GM12878 (cell line): ENCODE data around the gene F12.

Source experiments
- CTCF ChIP-seq, 3 experiments: IDR thresholded peaks in 2 of 3; conservative IDR thresholded peaks in 1 of 3; 2 replicates each; pipeline ENCODE4 v1.5.1; 2011; ENCODE audit warnings: low read depth in 3 of 3, low read length in 3 of 3, mild to moderate bottlenecking in 3 of 3, control low read depth in 2 of 3, moderate library complexity in 2 of 3, inconsistent platforms in 1 of 3, mixed read lengths in 1 of 3; ENCODE audit not compliant: control insufficient read depth in 2 of 3, insufficient read depth in 1 of 3; ENCODE audit errors: extremely low read depth in 1 of 3
- DPF2 ChIP-seq: fragments of 450-650 bp; IDR thresholded peaks from 2 replicates; pipeline ENCODE4 v1.6.1; 2017; ENCODE audit warnings: mild to moderate bottlenecking
- EP300 ChIP-seq, 2 experiments: fragments of 150-350 bp in 1 of 2; IDR thresholded peaks; 2 replicates each; pipeline ENCODE4 v1.6.1; 2011 to 2012; ENCODE audit warnings: low read depth in 2 of 2, low read length in 2 of 2, borderline replicate concordance in 1 of 2, improper control_type of control experiment in 1 of 2, inconsistent platforms in 1 of 2; ENCODE audit not compliant: control insufficient read depth in 1 of 2
- FOS ChIP-seq: IDR thresholded peaks from 3 replicates; pipeline ENCODE4 v1.6.1; 2011; ENCODE audit warnings: borderline replicate concordance; ENCODE audit not compliant: insufficient read length; ENCODE audit errors: extremely low read depth
- JUNB ChIP-seq: IDR thresholded peaks from 2 replicates; pipeline ENCODE4 v1.6.1; 2016; ENCODE audit warnings: antibody characterized with exemption, mild to moderate bottlenecking
- JUND ChIP-seq: IDR thresholded peaks from 2 replicates; pipeline ENCODE4 v1.6.1; 2012; ENCODE audit warnings: low read depth, mild to moderate bottlenecking, low read length, improper control_type of control experiment, moderate library complexity
- MXI1 ChIP-seq: fragments of 150-350 bp; IDR thresholded peaks from 2 replicates; pipeline ENCODE4 v1.6.1; 2011; ENCODE audit warnings: low read depth, mild to moderate bottlenecking, inconsistent platforms, low read length, improper control_type of control experiment
- NFYB ChIP-seq: IDR thresholded peaks from 2 replicates; pipeline ENCODE4 v1.6.1; 2011; ENCODE audit warnings: low read depth, mild to moderate bottlenecking, low read length, improper control_type of control experiment, moderate library complexity; ENCODE audit not compliant: insufficient read depth
- SIN3A ChIP-seq: IDR thresholded peaks from 2 replicates; pipeline ENCODE4 v1.6.1; 2012; ENCODE audit warnings: low read depth, low read length, improper control_type of control experiment
- SP1 ChIP-seq: IDR thresholded peaks from one replicate; pipeline ENCODE4 v1.6.1; 2011; ENCODE audit warnings: low read depth, low read length
- TCF7 ChIP-seq: IDR thresholded peaks from 2 replicates; pipeline ENCODE4 v1.6.1; 2014; ENCODE audit warnings: antibody characterized with exemption, borderline replicate concordance
- YY1 ChIP-seq: IDR thresholded peaks from 2 replicates; pipeline ENCODE4 v1.6.1; 2011; ENCODE audit warnings: low read depth, mild to moderate bottlenecking, low read length
- ZNF592 ChIP-seq: fragments of 450-650 bp; IDR thresholded peaks from 2 replicates; pipeline ENCODE4 v1.6.1; 2017; ENCODE audit warnings: mild to moderate bottlenecking, moderate library complexity

GRCh38 chr5:177405312-177405711 lies 4.1 kb downstream of the F12 start:
- TF ChIP-seq FOS: no peak
- no peak for TF ChIP-seq MXI1
- no peak for TF ChIP-seq DPF2
- TF ChIP-seq JUNB: no peak
- TF ChIP-seq JUND: no peak
- TF ChIP-seq SIN3A: no peak
- TF ChIP-seq CTCF (IDR thresholded peaks at IDR 0.05 in 2 of 3, conservative IDR thresholded peaks at IDR 0.05 in 1 of 3; ENCODE audit: control insufficient read depth in 2 of 3, extremely low read depth in 1 of 3, insufficient read depth in 1 of 3, low read depth in 3 of 3, low read length in 3 of 3): no peak
- no peak for TF ChIP-seq SP1
- TF ChIP-seq YY1: no peak
- TF ChIP-seq ZNF592: no peak
- no peak for TF ChIP-seq TCF7
- no peak for TF ChIP-seq EP300 (IDR thresholded peaks at IDR 0.05; ENCODE audit: borderline replicate concordance in 1 of 2, control insufficient read depth in 1 of 2, low read depth in 2 of 2, low read length in 2 of 2)
- no peak for TF ChIP-seq NFYB
